ENCODE measurements around the gene PPP1R9A. TPM values are rescaled to one million over a fixed set of nuclear protein-coding genes. Genes with fewer than 3 reads are reported as not detected.

Gene PPP1R9A
- polyA plus RNA-seq, 1 donor from 2014 or later, result 52.8 TPM

GRCh38 chr7:95323410-95324129 lies 416.2 kb downstream of the PPP1R9A start:
- Histone ChIP-seq H3K4me2 (ENCODE audit: low read length) (no peak overlapping the region), H4K20me1 (ENCODE audit: insufficient read depth) (no peaks in the 10 kb centered on the region), H3K36me3 (ENCODE audit: insufficient read depth, low read length) (no peaks in the 10 kb centered on the region), H3F3A (ENCODE audit: insufficient read depth, low read length, poor library complexity, severe bottlenecking) (no peaks in the 10 kb centered on the region), H3K79me2 (replicated peaks; ENCODE audit: insufficient read depth, low read length) (no peaks in the 10 kb centered on the region), H3K9me3 (ENCODE audit: low read length) (no peaks in the 10 kb centered on the region), H3K27ac (ENCODE audit: low read length) (peak overlapping the region; percentile 86), H2AFZ (ENCODE audit: low read depth, low read length) (no peak overlapping the region), H3K9me2 (ENCODE audit: insufficient read depth, low read length) (no peaks in the 10 kb centered on the region), H3K4me3 (ENCODE audit: low read length) (no peak overlapping the region), H3K27me3 (ENCODE audit: insufficient read depth, low read depth, low read length) (no peaks in the 10 kb centered on the region), H3K9ac (ENCODE audit: low read length) (no peak overlapping the region)
- TF ChIP-seq SMC3 (conservative IDR thresholded peaks at IDR 0.05; ENCODE audit: poor library complexity), result no peak
- no peak for TF ChIP-seq TAF1 (IDR thresholded peaks at IDR 0.05; ENCODE audit: low read depth)

GRCh38 chr7:95324431-95324830 lies 417.0 kb downstream of the PPP1R9A start, which contains the start of gene PON1:
Gene PON1, minus strand, starts transcription at chr7:95324532. Its CDS starts 57 bp downstream, at chr7:95324475.
- no peak within 1 kb of the TSS for H3K27ac ChIP-seq (ENCODE audit: low read length)
- no peaks in the 10 kb centered on the region for H3K9me3 ChIP-seq (ENCODE audit: low read length)
- no peaks in the 10 kb centered on the region for H3K9me2 ChIP-seq (ENCODE audit: insufficient read depth, low read length)
- H3K27me3 ChIP-seq (ENCODE audit: insufficient read depth, low read depth, low read length), result no peaks in the 10 kb centered on the region
- no peaks in the 10 kb centered on the region for H3F3A ChIP-seq (ENCODE audit: insufficient read depth, low read length, poor library complexity, severe bottlenecking)
- H2AFZ ChIP-seq (ENCODE audit: low read depth, low read length), result no peak within 1 kb of the TSS
- H4K20me1 ChIP-seq (ENCODE audit: insufficient read depth), result no peaks in the 10 kb centered on the region
- no peak within 1 kb of the TSS for H3K4me3 ChIP-seq (ENCODE audit: low read length)
- no peak within 1 kb of the TSS for H3K9ac ChIP-seq (ENCODE audit: low read length)
- no peaks in the 10 kb centered on the region for H3K36me3 ChIP-seq (ENCODE audit: insufficient read depth, low read length)
- TF ChIP-seq SMC3 (conservative IDR thresholded peaks at IDR 0.05; ENCODE audit: poor library complexity) (no peak), RAD21 (conservative IDR thresholded peaks at IDR 0.05) (no peak), POLR2AphosphoS5 (IDR thresholded peaks at IDR 0.05) (no peak), TAF1 (IDR thresholded peaks at IDR 0.05; ENCODE audit: low read depth) (no peak), CTCF (IDR thresholded peaks at IDR 0.05; ENCODE audit: poor library complexity, severe bottlenecking) (no peak), EZH2 (IDR thresholded peaks at IDR 0.05; ENCODE audit: borderline replicate concordance, insufficient read depth, low read length, poor library complexity, severe bottlenecking) (no peak), EP300 (conservative IDR thresholded peaks at IDR 0.05; ENCODE audit: poor library complexity, severe bottlenecking) (no peak), REST (IDR thresholded peaks at IDR 0.05; ENCODE audit: borderline replicate concordance) (no peak), MXI1 (conservative IDR thresholded peaks at IDR 0.05; ENCODE audit: poor library complexity, severe bottlenecking) (no peak)
- H3K4me2 ChIP-seq (ENCODE audit: low read length), result no peak within 1 kb of the TSS
- no peaks in the 10 kb centered on the region for H3K79me2 ChIP-seq (replicated peaks; ENCODE audit: insufficient read depth, low read length)

Measured in neural cell (in vitro differentiated cells).